Liver (tissue), 9 donors: ENCODE data around the gene PDCL2. TPM values are rescaled to one million over a fixed set of nuclear protein-coding genes. Genes with fewer than 3 reads are reported as not detected.

ENCODE experiments used
- DNase-seq: peaks from one replicate; pipeline ENCODE4 v3.0.0-alpha.2; 2017; ENCODE audit warnings: low spot score
- H3K27ac ChIP-seq, 2 donors: one replicate each; pipeline ENCODE4 v1.7.0; 2013; ENCODE audit warnings: inconsistent platforms in 2 of 2, low read length in 2 of 2, control low read depth in 1 of 2, low read depth in 1 of 2, mild to moderate bottlenecking in 1 of 2
- H3K27me3 ChIP-seq, 4 donors: one replicate each; pipeline versions ENCODE4 v1.6.1 to v1.7.0; 2013; ENCODE audit warnings: low read length in 3 of 4, inconsistent platforms in 1 of 4, mild to moderate bottlenecking in 1 of 4, moderate library complexity in 1 of 4; ENCODE audit not compliant: control insufficient read depth in 4 of 4, insufficient read depth in 4 of 4
- H3K36me3 ChIP-seq, 4 donors: one replicate each; pipeline versions ENCODE4 v1.6.1 to v1.7.0; 2013; ENCODE audit warnings: low read length in 3 of 4, mild to moderate bottlenecking in 3 of 4, low read depth in 1 of 4, moderate library complexity in 1 of 4; ENCODE audit not compliant: control insufficient read depth in 4 of 4, insufficient read depth in 3 of 4
- H3K4me1 ChIP-seq, 4 donors: one replicate each; pipeline versions ENCODE4 v1.6.1 to v1.7.0; 2013; ENCODE audit warnings: low read length in 3 of 4, mild to moderate bottlenecking in 3 of 4, moderate library complexity in 1 of 4; ENCODE audit not compliant: control insufficient read depth in 4 of 4, insufficient read depth in 4 of 4
- H3K4me3 ChIP-seq, 3 donors: one replicate each; pipeline versions ENCODE4 v1.6.1 to v1.7.0; 2013; ENCODE audit warnings: low read length in 3 of 3, control low read depth in 1 of 3, low read depth in 1 of 3, mild to moderate bottlenecking in 1 of 3
- H3K9ac ChIP-seq, 2 donors: one replicate each; pipeline ENCODE4 v1.7.0; 2013; ENCODE audit warnings: low read length in 2 of 2, mild to moderate bottlenecking in 2 of 2, moderate library complexity in 2 of 2, control low read depth in 1 of 2, low read depth in 1 of 2
- H3K9me3 ChIP-seq, 4 donors: one replicate each; pipeline versions ENCODE4 v1.6.1 to v1.7.0; 2013; ENCODE audit warnings: low read length in 3 of 4; ENCODE audit not compliant: control insufficient read depth in 4 of 4
- FOXA1 ChIP-seq: IDR thresholded peaks from 2 replicates; pipeline ENCODE4 v1.6.1; 2016; ENCODE audit warnings: antibody characterized with exemption
- FOXA2 ChIP-seq: IDR thresholded peaks from 2 replicates; pipeline ENCODE4 v1.6.1; 2016; ENCODE audit warnings: antibody characterized with exemption
- HNF4A ChIP-seq, 2 donors: conservative IDR thresholded peaks; 2 replicates each; pipeline ENCODE4 v1.6.1; 2016; ENCODE audit warnings: antibody characterized with exemption in 2 of 2, mild to moderate bottlenecking in 2 of 2
- HNF4G ChIP-seq: IDR thresholded peaks from 2 replicates; pipeline ENCODE4 v1.6.1; 2016; ENCODE audit warnings: antibody characterized with exemption
- NR2F2 ChIP-seq: IDR thresholded peaks from 2 replicates; pipeline ENCODE4 v1.6.1; 2016; ENCODE audit warnings: antibody characterized with exemption
- RXRA ChIP-seq, 2 donors: IDR thresholded peaks; 2 replicates each; pipeline ENCODE4 v1.6.1; 2017 to 2018; ENCODE audit warnings: antibody characterized with exemption in 2 of 2, mild to moderate bottlenecking in 1 of 2
- TAF1 ChIP-seq: conservative IDR thresholded peaks from 2 replicates; pipeline ENCODE4 v1.6.1; 2016; ENCODE audit warnings: antibody characterized with exemption, mild to moderate bottlenecking
- YY1 ChIP-seq: IDR thresholded peaks from 2 replicates; pipeline ENCODE4 v1.6.1; 2016; ENCODE audit warnings: antibody characterized with exemption, mild to moderate bottlenecking
- ZBTB33 ChIP-seq: IDR thresholded peaks from 2 replicates; pipeline ENCODE4 v1.6.1; 2016; ENCODE audit warnings: antibody characterized with exemption
- WGBS: extraction: QIAGEN DNeasy Blood & Tissue Kit; methylation state at CpG from one replicate; pipeline ENCODE4 v1.1.7; 2013; 5-methylcytosine and 5-hydroxymethylcytosine counted together
- polyA plus RNA-seq, 2 donors: library from polyadenylated mRNA; stranded (reverse) in 1 of 2; unstranded in 1 of 2; fragments of 200-250 nt in 1 of 2; fragments of >200 nt in 1 of 2; fragmentation: Nextera tagmentation in 1 of 2; extraction: Ambion mirVana in 1 of 2; gene quantifications; one replicate each; pipeline versions ENCODE4 v1.2.1 to v1.2.3, GENCODE V29; 2013 to 2015
- total RNA-seq, 2 donors: library from RNA; depleted of rRNA; stranded (reverse); fragments of >200 nt; gene quantifications; one replicate each; pipeline ENCODE4 v1.2.3, GENCODE V29; 2014
- TF ChIP-seq, protein P1 (sequence below): IDR thresholded peaks from 2 replicates; pipeline ENCODE4 v1.6.1; 2016; ENCODE audit warnings: antibody characterized with exemption, mild to moderate bottlenecking
- TF ChIP-seq, protein P2 (sequence below): IDR thresholded peaks from 2 replicates; pipeline ENCODE4 v1.6.1; 2016; ENCODE audit warnings: antibody characterized with exemption
- TF ChIP-seq, protein P3 (sequence below): IDR thresholded peaks from 2 replicates; pipeline ENCODE4 v1.6.1; 2016; ENCODE audit warnings: antibody characterized with exemption
- TF ChIP-seq, protein P4 (sequence below): fragments of 150-350 bp; IDR thresholded peaks from 2 replicates; pipeline ENCODE4 v1.5.1; 2017; ENCODE audit warnings: improper control_type of control experiment, low read depth, low read length; ENCODE audit not compliant: missing input control
- donor health status: healthy.
- donor health status: healthy.
- donor health status: healthy.
- donor health status: healthy.
- donor health status: healthy.

Gene PDCL2
- total and polyA plus RNA-seq, 4 donors: not detected

GRCh38 chr4:55517526-55518229, 74.4 kb downstream of the PDCL2 start:
- no peaks in the 10 kb centered on the region for H3K27me3 ChIP-seq
- DNase-seq: no peak

GRCh38 chr4:55512922-55513571, 79.0 kb downstream of the PDCL2 start:
- no peak for DNase-seq
- TF ChIP-seq FOXA1 (no peak), NR2F2 (no peak), ZBTB33 (no peak)
- TF ChIP-seq, protein P1, sequence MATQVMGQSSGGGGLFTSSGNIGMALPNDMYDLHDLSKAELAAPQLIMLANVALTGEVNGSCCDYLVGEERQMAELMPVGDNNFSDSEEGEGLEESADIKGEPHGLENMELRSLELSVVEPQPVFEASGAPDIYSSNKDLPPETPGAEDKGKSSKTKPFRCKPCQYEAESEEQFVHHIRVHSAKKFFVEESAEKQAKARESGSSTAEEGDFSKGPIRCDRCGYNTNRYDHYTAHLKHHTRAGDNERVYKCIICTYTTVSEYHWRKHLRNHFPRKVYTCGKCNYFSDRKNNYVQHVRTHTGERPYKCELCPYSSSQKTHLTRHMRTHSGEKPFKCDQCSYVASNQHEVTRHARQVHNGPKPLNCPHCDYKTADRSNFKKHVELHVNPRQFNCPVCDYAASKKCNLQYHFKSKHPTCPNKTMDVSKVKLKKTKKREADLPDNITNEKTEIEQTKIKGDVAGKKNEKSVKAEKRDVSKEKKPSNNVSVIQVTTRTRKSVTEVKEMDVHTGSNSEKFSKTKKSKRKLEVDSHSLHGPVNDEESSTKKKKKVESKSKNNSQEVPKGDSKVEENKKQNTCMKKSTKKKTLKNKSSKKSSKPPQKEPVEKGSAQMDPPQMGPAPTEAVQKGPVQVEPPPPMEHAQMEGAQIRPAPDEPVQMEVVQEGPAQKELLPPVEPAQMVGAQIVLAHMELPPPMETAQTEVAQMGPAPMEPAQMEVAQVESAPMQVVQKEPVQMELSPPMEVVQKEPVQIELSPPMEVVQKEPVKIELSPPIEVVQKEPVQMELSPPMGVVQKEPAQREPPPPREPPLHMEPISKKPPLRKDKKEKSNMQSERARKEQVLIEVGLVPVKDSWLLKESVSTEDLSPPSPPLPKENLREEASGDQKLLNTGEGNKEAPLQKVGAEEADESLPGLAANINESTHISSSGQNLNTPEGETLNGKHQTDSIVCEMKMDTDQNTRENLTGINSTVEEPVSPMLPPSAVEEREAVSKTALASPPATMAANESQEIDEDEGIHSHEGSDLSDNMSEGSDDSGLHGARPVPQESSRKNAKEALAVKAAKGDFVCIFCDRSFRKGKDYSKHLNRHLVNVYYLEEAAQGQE: no peak
- no peak overlapping the region for H3K4me3 ChIP-seq
- no peak overlapping the region for H3K9ac ChIP-seq
- WGBS: 100% methylated on average over 1 of the region's 1 CpG
- H3K27me3 ChIP-seq: no peaks in the 10 kb centered on the region
- no peak overlapping the region for H3K27ac ChIP-seq
- peaks cover 0 to 2% (median 0%) of the 10 kb centered on the region in 4 donors for H3K36me3 ChIP-seq
- H3K4me1 ChIP-seq: no peaks in the 10 kb centered on the region
- H3K9me3 ChIP-seq: no peaks in the 10 kb centered on the region

More at GRCh38 chr4:55517526-55518229, 74.4 kb downstream of the PDCL2 start:
- no peak overlapping the region for H3K9ac ChIP-seq
- H3K36me3 ChIP-seq: peaks cover 0 to 2% (median 0%) of the 10 kb centered on the region in 4 donors
- TF ChIP-seq, protein P2, sequence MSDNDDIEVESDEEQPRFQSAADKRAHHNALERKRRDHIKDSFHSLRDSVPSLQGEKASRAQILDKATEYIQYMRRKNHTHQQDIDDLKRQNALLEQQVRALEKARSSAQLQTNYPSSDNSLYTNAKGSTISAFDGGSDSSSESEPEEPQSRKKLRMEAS: no peak
- TF ChIP-seq HNF4A (conservative IDR thresholded peaks at IDR 0.05) (no peak), RXRA (IDR thresholded peaks at IDR 0.05) (no peak)
- no peaks in the 10 kb centered on the region for H3K9me3 ChIP-seq
- H3K4me1 ChIP-seq: no peaks in the 10 kb centered on the region
- no peak overlapping the region for H3K4me3 ChIP-seq
- H3K27ac ChIP-seq: no peak overlapping the region
- WGBS: 96% methylated on average over 2 of the region's 2 CpGs

DNA sequence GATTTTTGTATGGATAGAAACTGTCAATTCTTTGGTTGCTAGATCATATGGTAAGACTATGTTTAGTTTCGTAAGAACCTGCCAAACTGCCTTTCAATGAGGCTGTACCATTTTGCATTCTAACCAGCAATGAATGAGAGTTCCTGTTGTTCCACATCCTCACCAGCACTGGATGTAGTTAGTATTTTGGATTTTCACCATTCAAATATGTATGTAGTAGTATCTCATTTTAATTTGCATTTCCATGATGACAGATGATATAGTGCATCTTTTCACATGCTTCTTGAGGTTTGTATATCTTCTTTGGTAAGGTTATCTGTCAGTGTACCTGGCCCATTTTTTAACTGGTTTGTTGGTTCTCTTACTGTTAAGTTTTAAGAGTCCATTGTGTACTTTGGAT, 80.0 kb downstream of the PDCL2 start:
- H3K27me3 ChIP-seq: no peaks in the 10 kb centered on the region
- no peak overlapping the region for H3K4me3 ChIP-seq
- no peaks in the 10 kb centered on the region for H3K9me3 ChIP-seq
- WGBS: 94% methylated on average over 1 of the region's 1 CpG
- H3K9ac ChIP-seq: no peak overlapping the region
- H3K36me3 ChIP-seq: peaks cover 0 to 2% (median 0%) of the 10 kb centered on the region in 4 donors
- no peak overlapping the region for H3K27ac ChIP-seq
- TF ChIP-seq, protein P1: no peak
- TF ChIP-seq YY1 (no peak), TAF1 (no peak), HNF4G (no peak), HNF4A (conservative IDR thresholded peaks at IDR 0.05) (no peak), FOXA2 (no peak)
- TF ChIP-seq, protein P3, sequence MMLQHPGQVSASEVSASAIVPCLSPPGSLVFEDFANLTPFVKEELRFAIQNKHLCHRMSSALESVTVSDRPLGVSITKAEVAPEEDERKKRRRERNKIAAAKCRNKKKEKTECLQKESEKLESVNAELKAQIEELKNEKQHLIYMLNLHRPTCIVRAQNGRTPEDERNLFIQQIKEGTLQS: no peak
- TF ChIP-seq, protein P4, sequence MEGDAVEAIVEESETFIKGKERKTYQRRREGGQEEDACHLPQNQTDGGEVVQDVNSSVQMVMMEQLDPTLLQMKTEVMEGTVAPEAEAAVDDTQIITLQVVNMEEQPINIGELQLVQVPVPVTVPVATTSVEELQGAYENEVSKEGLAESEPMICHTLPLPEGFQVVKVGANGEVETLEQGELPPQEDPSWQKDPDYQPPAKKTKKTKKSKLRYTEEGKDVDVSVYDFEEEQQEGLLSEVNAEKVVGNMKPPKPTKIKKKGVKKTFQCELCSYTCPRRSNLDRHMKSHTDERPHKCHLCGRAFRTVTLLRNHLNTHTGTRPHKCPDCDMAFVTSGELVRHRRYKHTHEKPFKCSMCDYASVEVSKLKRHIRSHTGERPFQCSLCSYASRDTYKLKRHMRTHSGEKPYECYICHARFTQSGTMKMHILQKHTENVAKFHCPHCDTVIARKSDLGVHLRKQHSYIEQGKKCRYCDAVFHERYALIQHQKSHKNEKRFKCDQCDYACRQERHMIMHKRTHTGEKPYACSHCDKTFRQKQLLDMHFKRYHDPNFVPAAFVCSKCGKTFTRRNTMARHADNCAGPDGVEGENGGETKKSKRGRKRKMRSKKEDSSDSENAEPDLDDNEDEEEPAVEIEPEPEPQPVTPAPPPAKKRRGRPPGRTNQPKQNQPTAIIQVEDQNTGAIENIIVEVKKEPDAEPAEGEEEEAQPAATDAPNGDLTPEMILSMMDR: no peak
- DNase-seq: no peak
- H3K4me1 ChIP-seq: no peaks in the 10 kb centered on the region
